GM12875 (cell line): ENCODE measurements around the gene EPN1.

ENCODE experiments used
- H3K4me3 ChIP-seq: one replicate; pipeline ENCODE4 v1.5.1; 2011; ENCODE audit warnings: low read depth, low read length, control low read depth
- TF ChIP-seq, protein P1 (sequence below): IDR thresholded peaks from 2 replicates; pipeline ENCODE4 v1.5.1; 2011; ENCODE audit warnings: low read depth, mild to moderate bottlenecking, control low read depth, inconsistent platforms, low read length, moderate library complexity, borderline replicate concordance; ENCODE audit not compliant: insufficient read depth

The EPN1 gene

DNA sequence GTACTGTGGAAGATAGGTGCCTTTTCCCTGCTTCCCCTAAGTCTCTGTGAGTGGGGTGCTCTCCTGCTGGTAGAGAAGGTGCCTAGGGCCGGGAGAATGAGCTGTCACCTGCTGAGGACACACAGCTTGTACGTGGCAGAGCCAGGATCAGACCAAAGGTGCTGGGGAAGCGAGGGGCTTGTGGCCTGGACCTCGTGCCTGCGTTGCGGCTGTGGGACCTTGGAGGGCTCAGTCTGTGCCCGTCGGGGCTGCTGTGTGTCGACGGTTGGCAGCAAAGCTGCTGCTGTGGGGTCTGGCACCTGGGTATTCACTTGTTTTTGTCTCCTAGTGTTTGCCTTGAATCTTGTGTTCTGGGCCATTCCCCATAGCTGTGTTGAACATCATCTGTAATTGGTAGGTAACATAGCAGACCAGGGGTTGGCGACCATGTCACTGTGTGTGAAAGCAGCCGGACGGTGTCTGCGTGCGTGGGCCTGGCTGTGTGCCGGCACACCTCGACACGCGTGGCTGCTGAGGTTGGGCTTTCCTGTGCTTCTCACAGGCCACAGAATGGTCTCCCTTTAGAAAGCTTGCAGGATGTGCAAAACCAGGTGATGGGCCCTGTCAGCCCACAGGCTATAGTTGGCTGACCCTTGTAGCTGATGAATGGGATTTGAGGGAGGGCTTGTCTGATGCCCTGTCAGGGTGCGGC is 11.0 kb upstream of the EPN1 start:
- no peak overlapping the region for H3K4me3 ChIP-seq
- TF ChIP-seq, protein P1, sequence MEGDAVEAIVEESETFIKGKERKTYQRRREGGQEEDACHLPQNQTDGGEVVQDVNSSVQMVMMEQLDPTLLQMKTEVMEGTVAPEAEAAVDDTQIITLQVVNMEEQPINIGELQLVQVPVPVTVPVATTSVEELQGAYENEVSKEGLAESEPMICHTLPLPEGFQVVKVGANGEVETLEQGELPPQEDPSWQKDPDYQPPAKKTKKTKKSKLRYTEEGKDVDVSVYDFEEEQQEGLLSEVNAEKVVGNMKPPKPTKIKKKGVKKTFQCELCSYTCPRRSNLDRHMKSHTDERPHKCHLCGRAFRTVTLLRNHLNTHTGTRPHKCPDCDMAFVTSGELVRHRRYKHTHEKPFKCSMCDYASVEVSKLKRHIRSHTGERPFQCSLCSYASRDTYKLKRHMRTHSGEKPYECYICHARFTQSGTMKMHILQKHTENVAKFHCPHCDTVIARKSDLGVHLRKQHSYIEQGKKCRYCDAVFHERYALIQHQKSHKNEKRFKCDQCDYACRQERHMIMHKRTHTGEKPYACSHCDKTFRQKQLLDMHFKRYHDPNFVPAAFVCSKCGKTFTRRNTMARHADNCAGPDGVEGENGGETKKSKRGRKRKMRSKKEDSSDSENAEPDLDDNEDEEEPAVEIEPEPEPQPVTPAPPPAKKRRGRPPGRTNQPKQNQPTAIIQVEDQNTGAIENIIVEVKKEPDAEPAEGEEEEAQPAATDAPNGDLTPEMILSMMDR, result no peak

DNA sequence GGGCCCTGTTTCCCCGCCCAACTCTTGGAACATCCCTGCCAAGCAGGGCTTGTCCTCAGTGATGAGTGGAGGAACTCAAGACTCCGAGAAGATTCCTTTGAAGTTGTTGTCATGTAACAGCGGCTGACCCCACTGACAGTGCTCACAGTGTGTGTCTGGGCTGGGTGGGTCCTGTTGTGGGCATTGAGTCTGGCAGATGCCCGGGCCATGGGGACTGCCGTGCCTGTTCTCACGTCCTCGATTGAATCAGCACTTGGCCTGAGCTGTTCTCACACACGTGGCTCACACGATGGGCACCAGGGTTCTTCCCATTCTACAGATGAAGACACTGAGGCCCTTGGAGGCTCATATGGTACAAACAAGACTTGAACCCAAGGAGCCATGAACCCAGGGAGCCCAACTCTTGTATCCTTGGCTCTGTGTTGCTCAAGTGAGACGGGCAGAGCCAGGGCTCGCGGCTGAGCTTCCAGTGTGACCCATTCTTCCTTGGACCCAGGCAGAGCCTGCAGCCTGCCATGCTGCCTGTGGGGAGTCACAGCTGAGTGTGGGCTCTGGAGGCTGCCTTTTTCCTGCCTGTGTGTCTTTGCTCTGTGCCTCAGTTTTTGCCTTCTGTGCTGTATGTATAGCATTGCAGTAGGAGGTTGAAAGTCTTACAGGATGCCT is 8.6 kb upstream of the EPN1 start:
- TF ChIP-seq, protein P1, result no peak
- no peak overlapping the region for H3K4me3 ChIP-seq

DNA sequence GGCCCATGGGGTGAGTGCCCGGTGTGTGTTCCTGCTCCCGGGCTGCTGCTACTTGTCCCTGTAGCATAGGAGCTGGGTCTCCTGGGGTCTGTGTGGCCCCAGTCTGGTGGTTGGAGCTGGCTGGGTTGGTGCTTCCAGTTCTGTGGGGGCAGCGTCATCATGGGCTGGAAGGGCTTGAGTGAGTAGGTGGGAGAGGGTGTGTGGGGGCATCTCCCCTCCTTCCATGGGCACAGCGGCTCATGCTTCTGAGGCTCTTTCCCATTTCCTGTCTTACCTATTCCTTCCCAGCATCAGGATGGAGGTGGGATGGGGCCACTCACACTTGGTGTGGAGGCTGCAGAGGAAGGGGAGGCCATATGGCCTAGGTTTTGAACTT is 8.0 kb upstream of the EPN1 start:
- no peak overlapping the region for H3K4me3 ChIP-seq
- TF ChIP-seq, protein P1, result no peak

DNA sequence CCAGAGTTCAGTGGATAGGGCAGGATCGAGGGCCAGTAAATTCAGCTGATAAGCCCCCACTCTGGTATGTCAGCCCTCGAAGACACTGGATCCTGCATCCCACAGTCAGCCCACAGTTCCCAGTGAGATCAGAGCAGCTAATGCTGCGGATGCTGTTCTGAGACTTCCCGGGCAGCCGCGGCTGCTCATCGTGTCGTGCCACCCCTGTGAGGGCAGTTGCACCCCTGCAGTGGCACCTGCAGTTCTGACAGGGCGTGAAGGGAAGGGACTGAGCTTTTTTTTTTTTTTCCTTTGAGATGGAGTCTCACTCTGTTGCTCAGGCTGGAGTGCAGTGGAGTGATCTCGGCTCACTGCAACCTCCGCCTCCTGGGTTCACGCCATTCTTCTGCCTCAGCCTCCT is 7.5 kb upstream of the EPN1 start:
- TF ChIP-seq, protein P1, result no peak
- no peak overlapping the region for H3K4me3 ChIP-seq

DNA sequence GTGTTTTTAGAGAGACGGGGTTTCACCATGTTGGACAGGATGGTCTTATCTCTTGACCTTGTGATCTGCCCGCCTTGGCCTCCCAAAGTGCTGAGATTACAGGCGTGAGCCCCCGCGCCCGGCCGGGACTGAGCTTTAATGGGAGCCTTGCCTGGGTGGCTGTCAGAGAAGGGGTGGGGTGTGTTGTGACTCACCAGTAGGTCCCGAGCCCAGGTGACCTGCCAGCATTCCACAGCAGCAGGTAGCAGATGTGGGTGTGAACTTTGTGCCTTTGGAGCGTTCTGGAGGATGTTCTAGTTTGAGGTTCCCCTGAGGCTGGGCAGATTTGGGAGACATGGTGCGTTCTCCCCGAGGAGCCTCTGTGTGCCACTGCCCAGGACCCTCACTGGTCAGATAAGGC is 7.1 kb upstream of the EPN1 start:
- TF ChIP-seq, protein P1, result no peak

DNA sequence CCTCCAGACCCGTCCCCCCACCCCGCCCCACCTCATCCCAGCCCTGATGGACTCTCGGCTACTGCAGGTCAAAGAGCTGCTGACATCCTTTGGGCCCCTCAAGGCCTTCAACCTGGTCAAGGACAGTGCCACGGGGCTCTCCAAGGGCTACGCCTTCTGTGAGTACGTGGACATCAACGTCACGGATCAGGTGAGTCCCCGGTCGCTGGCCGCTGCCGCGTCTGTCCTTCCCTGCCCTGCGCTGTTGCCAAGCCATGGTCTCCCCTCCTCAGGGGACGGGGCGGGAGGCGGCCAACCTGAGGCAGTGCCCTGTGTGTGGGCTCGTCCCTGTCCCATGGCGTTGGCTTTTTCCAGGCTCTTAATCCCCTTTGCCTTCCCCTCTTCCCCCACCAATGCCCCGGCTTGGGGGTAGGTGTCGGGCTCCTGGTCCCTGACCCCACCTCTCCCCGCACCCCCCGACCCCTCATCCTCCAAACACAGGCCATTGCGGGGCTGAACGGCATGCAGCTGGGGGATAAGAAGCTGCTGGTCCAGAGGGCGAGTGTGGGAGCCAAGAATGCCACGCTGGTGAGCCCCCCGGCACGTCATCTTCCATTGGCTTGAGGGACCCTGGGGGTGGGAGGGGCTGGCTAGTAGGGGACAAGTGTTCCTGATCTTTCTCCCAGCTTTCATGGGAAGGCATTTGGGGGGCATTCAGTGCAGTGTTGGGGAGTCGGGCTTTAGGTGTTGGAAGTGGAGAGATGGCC is 6.2 kb upstream of the EPN1 start:
- no peak overlapping the region for H3K4me3 ChIP-seq
- TF ChIP-seq, protein P1, result no peak

More for the DNA sequence above, 7.1 kb upstream of the EPN1 start:
- H3K4me3 ChIP-seq, result no peak overlapping the region
